PC-3 (cell line): ENCODE data around the gene TAF1A.

ENCODE experiments used
- EZH2 ChIP-seq: fragments of 300-600 bp; sonication (generic); IDR thresholded peaks from one replicate; pipeline ENCODE4 v1.6.1; 2017; ENCODE audit warnings: antibody characterized with exemption, mild to moderate bottlenecking, low read length; ENCODE audit not compliant: unreplicated experiment
- TF ChIP-seq, protein P1 (sequence below): fragments of 300-600 bp; sonication (generic); conservative IDR thresholded peaks from 2 replicates; pipeline ENCODE4 v1.5.1; 2017; ENCODE audit warnings: antibody characterized with exemption, low read depth, mild to moderate bottlenecking, low read length

DNA sequence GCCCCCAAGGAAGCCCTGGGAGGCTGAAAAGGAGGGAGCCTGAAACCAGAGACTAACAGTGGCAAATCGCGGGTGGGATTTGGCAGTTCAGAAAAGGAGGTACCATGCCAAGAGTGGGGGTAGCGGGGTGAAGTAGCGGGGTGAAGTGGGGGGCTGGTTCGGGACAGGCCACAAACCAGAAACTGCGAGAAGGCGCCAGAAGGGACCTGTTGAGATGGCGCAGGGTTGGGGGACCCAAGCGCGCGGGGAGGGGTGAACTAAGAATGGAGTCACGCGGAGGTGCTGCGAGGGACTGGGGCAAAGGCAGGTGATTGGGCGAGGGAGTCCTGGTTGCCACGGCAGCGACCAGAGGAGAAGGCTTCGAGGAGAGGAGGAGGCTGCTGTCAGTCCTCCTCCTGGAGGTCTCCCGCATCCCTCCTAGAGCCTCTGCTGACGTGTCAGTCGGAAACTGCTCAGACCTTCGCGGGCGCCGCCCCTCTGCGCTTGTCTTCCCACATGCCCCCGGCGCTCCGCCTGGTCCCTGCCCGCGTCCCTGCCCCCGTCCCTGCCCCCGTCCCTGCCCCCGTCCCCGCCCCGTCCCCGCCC, 27.7 kb upstream of the TAF1A start:
- TF ChIP-seq, protein P1, sequence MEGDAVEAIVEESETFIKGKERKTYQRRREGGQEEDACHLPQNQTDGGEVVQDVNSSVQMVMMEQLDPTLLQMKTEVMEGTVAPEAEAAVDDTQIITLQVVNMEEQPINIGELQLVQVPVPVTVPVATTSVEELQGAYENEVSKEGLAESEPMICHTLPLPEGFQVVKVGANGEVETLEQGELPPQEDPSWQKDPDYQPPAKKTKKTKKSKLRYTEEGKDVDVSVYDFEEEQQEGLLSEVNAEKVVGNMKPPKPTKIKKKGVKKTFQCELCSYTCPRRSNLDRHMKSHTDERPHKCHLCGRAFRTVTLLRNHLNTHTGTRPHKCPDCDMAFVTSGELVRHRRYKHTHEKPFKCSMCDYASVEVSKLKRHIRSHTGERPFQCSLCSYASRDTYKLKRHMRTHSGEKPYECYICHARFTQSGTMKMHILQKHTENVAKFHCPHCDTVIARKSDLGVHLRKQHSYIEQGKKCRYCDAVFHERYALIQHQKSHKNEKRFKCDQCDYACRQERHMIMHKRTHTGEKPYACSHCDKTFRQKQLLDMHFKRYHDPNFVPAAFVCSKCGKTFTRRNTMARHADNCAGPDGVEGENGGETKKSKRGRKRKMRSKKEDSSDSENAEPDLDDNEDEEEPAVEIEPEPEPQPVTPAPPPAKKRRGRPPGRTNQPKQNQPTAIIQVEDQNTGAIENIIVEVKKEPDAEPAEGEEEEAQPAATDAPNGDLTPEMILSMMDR = no peak
- TF ChIP-seq EZH2 = no peak
